GM20000 (cell line): ENCODE data around the gene IQCN.

Source experiments
- DNase-seq: peaks from one replicate; pipeline ENCODE4 v3.0.0; 2012; ENCODE audit warnings: low spot score
- TF ChIP-seq, protein P1 (sequence below): IDR thresholded peaks from 2 replicates; pipeline ENCODE4 v1.5.1; 2012; ENCODE audit warnings: mild to moderate bottlenecking, control low read depth; ENCODE audit errors: extremely low read depth, missing control alignments

Gene IQCN

DNA sequence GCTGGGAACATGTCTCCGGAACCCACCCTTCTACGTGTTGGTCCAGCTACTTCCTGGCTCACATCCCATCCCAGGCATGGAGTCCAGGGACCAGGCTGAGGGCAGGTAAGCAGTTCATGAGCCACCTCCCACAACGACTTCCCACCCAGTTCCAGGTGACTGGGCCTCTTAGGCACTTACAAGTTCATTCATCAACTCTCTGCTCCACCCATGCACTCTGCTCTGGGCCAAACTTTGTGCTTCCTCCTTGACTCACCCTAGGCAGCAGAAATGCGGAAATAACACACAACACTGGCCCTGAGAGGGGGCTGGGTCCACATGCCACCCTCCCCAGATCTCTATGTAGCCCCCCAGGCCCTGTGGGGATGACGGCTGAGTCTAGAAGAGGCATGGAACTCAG is 20.5 kb downstream of the IQCN start:
- no peak for DNase-seq
- TF ChIP-seq, protein P1, sequence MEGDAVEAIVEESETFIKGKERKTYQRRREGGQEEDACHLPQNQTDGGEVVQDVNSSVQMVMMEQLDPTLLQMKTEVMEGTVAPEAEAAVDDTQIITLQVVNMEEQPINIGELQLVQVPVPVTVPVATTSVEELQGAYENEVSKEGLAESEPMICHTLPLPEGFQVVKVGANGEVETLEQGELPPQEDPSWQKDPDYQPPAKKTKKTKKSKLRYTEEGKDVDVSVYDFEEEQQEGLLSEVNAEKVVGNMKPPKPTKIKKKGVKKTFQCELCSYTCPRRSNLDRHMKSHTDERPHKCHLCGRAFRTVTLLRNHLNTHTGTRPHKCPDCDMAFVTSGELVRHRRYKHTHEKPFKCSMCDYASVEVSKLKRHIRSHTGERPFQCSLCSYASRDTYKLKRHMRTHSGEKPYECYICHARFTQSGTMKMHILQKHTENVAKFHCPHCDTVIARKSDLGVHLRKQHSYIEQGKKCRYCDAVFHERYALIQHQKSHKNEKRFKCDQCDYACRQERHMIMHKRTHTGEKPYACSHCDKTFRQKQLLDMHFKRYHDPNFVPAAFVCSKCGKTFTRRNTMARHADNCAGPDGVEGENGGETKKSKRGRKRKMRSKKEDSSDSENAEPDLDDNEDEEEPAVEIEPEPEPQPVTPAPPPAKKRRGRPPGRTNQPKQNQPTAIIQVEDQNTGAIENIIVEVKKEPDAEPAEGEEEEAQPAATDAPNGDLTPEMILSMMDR, result no peak

DNA sequence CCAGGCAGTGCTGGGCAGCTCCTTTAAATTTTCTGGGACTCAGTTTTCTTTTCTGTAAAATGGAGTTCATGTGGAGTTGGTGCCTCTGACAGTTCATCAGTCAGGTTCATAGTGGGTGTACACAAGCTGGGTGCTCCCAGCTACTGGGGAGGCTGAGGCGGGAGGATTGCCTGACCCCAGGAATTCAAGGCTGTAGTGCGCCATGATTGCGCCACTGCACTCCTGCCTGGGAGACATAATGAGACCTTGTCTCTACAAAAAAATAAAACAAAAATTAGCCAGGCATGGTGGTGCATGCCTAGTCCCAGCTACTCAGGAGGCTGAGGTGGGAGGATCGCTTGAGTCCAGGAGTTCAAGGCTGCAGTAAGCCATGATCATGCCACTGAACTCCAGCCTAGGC is 21.1 kb downstream of the IQCN start:
- no peak for DNase-seq
- TF ChIP-seq, protein P1, result no peak

DNA sequence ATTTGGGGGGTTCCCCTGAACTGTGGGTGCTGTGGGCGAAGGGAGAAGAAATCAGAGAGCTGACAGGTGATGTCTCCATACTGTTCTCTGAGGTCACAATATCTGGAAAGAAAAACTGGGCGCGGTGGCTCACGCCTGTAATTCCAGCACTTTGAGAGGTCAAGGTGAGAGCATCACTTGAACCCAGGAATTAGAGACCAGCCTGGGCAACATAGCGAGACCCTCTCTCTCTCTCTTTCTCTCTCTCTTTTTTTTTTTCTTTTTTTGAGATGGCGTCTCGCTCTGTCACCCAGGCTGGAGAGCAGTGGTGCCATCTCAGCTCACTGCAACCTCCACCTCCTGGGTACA is 21.9 kb downstream of the IQCN start:
- DNase-seq, result no peak
- TF ChIP-seq, protein P1, result no peak

DNA sequence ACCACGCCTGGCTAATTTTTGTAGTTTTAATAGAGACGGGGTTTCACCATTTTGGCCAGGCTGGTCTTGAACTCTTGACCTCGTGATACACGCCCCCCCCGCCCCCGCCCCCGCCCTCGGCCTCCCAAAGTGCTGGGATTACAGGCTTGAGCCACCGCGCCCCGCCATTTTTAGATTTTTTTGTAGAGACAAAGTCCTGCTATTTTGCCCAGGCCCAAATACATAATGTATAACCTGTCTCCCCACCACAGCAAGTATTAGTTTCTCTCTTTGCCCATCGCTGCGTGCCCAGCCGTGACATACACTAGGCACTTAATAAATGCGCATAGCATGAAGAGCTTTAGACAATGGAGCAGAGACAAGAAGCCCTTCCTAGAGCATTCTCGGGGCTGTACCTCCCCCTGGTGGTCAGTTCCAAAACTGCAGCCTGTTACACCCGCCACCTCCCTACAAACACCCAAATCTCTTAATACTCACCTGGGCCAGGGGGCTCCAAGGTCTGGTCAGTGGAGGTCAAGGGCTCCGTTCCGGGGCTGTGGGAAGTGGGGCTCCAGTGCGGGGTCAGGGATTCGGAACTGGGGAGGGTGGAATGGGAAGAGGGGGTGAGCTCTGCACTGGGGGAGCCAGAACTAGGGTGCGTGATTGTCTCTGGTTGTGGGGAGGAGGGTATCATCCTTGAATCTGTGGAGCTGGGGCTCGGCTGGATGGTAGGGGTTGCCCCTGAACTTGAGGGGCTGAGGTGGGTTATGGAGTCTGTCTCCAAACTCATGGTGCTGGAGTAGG is 22.5 kb downstream of the IQCN start:
- TF ChIP-seq, protein P1, result peak; percentile 85
- peak; percentile 92 for DNase-seq

DNA sequence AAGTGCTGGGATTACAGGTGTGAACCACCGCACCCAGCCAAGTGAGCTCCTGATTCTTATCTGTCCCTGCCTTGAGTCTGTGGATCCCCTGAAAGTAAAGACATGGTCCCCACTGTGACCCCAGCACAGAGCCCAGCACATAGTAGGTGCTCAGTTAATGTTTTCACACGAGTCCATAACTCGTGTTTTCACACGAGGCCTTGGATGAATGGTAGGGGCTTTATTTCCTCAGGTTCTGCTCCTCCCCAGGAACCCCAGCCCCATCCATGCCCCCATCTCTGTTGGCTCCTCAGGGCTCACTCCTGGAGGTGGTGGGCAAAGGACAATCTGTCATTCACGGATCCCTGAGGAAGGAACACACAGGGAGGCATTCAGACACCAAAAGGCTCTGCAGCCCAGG is 24.4 kb downstream of the IQCN start:
- DNase-seq, result no peak

DNA sequence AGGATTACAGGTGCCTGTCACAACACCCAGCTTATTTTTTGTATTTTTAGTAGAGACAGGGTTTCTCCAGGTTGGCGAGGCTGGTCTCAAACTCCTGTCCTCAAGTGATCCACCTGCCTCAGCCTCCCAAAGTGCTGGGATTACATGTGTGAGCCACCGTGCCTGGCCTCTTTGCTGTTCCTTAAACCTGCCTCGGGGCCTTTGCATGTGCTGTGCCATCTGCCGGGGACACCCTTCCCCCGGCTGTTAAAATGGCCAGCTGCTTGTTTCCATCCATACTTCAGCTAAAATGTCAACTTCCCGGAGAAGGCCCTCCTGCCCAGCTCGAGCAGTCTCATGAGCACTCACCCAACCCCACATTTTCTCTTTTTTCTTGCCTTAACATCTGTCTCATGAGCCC is 29.0 kb downstream of the IQCN start:
- DNase-seq, result no peak
- TF ChIP-seq, protein P1, result no peak

More for the DNA sequence above, 24.4 kb downstream of the IQCN start:
- TF ChIP-seq, protein P1, result no peak

DNA sequence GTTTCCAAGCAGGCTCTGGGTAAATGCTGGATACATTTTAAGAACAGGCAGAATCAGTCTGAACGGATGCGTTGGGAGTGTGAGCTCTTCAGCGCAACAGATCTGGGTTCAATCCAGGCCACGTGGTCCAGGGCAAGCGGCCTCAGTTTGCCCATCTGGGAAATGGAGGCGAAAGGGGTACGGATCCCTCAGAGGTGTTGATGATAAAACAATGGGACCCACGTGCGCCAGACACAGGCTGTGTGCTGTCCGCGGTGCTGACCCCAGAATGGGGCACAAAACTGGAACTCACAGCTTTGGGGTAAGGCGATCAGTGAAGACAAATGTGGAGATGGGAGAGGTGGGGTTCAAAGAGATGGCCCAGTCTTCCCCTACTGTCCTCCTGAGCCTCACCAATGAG is 34.9 kb downstream of the IQCN start:
- TF ChIP-seq, protein P1, result no peak
- no peak for DNase-seq
